GM15510 (cell line): ENCODE results near the gene EHD2.

Experiments used
- POLR2A ChIP-seq: IDR thresholded peaks from 3 replicates; pipeline ENCODE4 v1.6.1; 2011; ENCODE audit warnings: borderline replicate concordance; ENCODE audit not compliant: insufficient read length; ENCODE audit errors: extremely low read depth

Gene EHD2

GRCh38 chr19:47699360-47699917 is 13.8 kb upstream of the EHD2 start:
- TF ChIP-seq POLR2A: no peak

GRCh38 chr19:47700934-47701716 is 12.1 kb upstream of the EHD2 start:
- TF ChIP-seq POLR2A: no peak

- TF ChIP-seq POLR2A: no peak
These were observed 11.3 kb upstream of the EHD2 start for GRCh38 chr19:47701717-47702552.

GRCh38 chr19:47702671-47703070 is 10.6 kb upstream of the EHD2 start:
- no peak for TF ChIP-seq POLR2A

- TF ChIP-seq POLR2A: no peak
These were observed 9.9 kb upstream of the EHD2 start for GRCh38 chr19:47703301-47703700.

GRCh38 chr19:47704024-47704423 is 9.2 kb upstream of the EHD2 start:
- TF ChIP-seq POLR2A: no peak

GRCh38 chr19:47704656-47705055 is 8.6 kb upstream of the EHD2 start:
- no peak for TF ChIP-seq POLR2A

- no peak for TF ChIP-seq POLR2A
These were observed 5.9 kb upstream of the EHD2 start for GRCh38 chr19:47707135-47707925.

GRCh38 chr19:47711652-47712242 is 1.5 kb upstream of the EHD2 start:
- TF ChIP-seq POLR2A: no peak

GRCh38 chr19:47714339-47714738 is 1.1 kb downstream of the EHD2 start:
- no peak for TF ChIP-seq POLR2A

- TF ChIP-seq POLR2A: no peak
These were observed 3.2 kb downstream of the EHD2 start for GRCh38 chr19:47716270-47716937.

- TF ChIP-seq POLR2A: no peak
These were observed 6.0 kb downstream of the EHD2 start for GRCh38 chr19:47719047-47719859.
